CD14-positive monocyte (primary cell): ENCODE results near the gene PLD1. TPM values are rescaled to one million over a fixed set of nuclear protein-coding genes. Genes with fewer than 3 reads are reported as not detected.

ENCODE experiments used
- DNase-seq, 3 donors: peaks; one replicate each; pipeline ENCODE4 v3.0.0-alpha.2; 2011 to 2022
- H2AFZ ChIP-seq: 2 replicates; pipeline ENCODE4 v1.6.0; 2012; ENCODE audit warnings: mild to moderate bottlenecking, low read depth, low read length, inconsistent platforms; ENCODE audit not compliant: insufficient read depth, poor library complexity, severe bottlenecking
- H3K27ac ChIP-seq, 2 donors: 1 replicate in 1 of 2; 2 replicates in 1 of 2; pipeline ENCODE4 v1.5.1; 2012 to 2013; ENCODE audit warnings: low read length in 2 of 2, control low read depth in 1 of 2, inconsistent platforms in 1 of 2, low read depth in 1 of 2, mild to moderate bottlenecking in 1 of 2
- H3K27me3 ChIP-seq, 2 donors: one replicate each; pipeline versions ENCODE4 v1.6.0 to v1.6.1; 2011 to 2013; ENCODE audit warnings: low read length in 2 of 2; ENCODE audit not compliant: control insufficient read depth in 2 of 2, insufficient read depth in 2 of 2
- H3K36me3 ChIP-seq, 2 donors: replicated peaks in 1 of 2; 1 replicate in 1 of 2; 2 replicates in 1 of 2; pipeline versions ENCODE4 v1.5.1 to v1.6.1; 2012 to 2013; ENCODE audit warnings: low read length in 2 of 2, control low read depth in 1 of 2, inconsistent platforms in 1 of 2, mild to moderate bottlenecking in 1 of 2; ENCODE audit not compliant: insufficient read depth in 2 of 2, control insufficient read depth in 1 of 2
- H3K4me1 ChIP-seq, 2 donors: 1 replicate in 1 of 2; 2 replicates in 1 of 2; pipeline versions ENCODE4 v1.5.1 to v1.6.1; 2012 to 2013; ENCODE audit warnings: low read length in 2 of 2, control low read depth in 1 of 2, inconsistent platforms in 1 of 2, mild to moderate bottlenecking in 1 of 2, moderate library complexity in 1 of 2; ENCODE audit not compliant: insufficient read depth in 2 of 2, control insufficient read depth in 1 of 2
- H3K4me2 ChIP-seq: replicated peaks from 2 replicates; pipeline ENCODE3; 2012; ENCODE audit warnings: low read length, moderate library complexity, mild to moderate bottlenecking; ENCODE audit not compliant: poor library complexity, severe bottlenecking; ENCODE audit errors: extremely low read depth
- H3K4me3 ChIP-seq, 3 experiments: fragments of 200-600 bp in 1 of 3; sonication (generic) in 1 of 3; replicated peaks in 1 of 3; 1 replicate in 2 of 3; 2 replicates in 1 of 3; pipeline ENCODE4 v1.5.1; 2011 to 2013; ENCODE audit warnings: low read length in 3 of 3, mild to moderate bottlenecking in 3 of 3, control low read depth in 2 of 3, low read depth in 2 of 3, inconsistent platforms in 1 of 3, moderate library complexity in 1 of 3
- H3K79me2 ChIP-seq: 2 replicates; pipeline ENCODE4 v1.6.0; 2012; ENCODE audit warnings: mild to moderate bottlenecking, control low read depth, inconsistent platforms, low read length, moderate library complexity; ENCODE audit not compliant: insufficient read depth
- H3K9ac ChIP-seq: 2 replicates; pipeline ENCODE4 v1.6.0; 2017; ENCODE audit warnings: low read length, mild to moderate bottlenecking; ENCODE audit not compliant: insufficient read depth, poor library complexity, severe bottlenecking
- H3K9me3 ChIP-seq, 2 donors: replicated peaks in 1 of 2; 1 replicate in 1 of 2; 2 replicates in 1 of 2; pipeline versions ENCODE4 v1.5.1 to v1.6.1; 2012 to 2013; ENCODE audit warnings: low read length in 2 of 2, control low read depth in 1 of 2; ENCODE audit not compliant: control insufficient read depth in 1 of 2, insufficient read depth in 1 of 2
- H4K20me1 ChIP-seq: 2 replicates; pipeline ENCODE4 v1.6.0; 2012; ENCODE audit warnings: mild to moderate bottlenecking, low read length, control low read depth, moderate library complexity; ENCODE audit not compliant: insufficient read depth
- H3K27ac Mint-ChIP-seq, 7 donors: one replicate each; pipeline ENCODE4 v1.8.0; 2020; ENCODE audit warnings: mild to moderate bottlenecking in 7 of 7, mixed read lengths in 7 of 7, moderate library complexity in 6 of 7, inconsistent platforms in 2 of 7
- H3K27me3 Mint-ChIP-seq, 3 donors: one replicate each; pipeline ENCODE4 v1.8.0; 2021 to 2022; ENCODE audit warnings: low read depth in 3 of 3, mild to moderate bottlenecking in 3 of 3, mixed read lengths in 3 of 3, moderate library complexity in 3 of 3, inconsistent platforms in 1 of 3
- H3K36me3 Mint-ChIP-seq, 2 donors: one replicate each; pipeline ENCODE4 v1.8.0; 2020; ENCODE audit warnings: mixed read lengths in 2 of 2, inconsistent platforms in 1 of 2, mild to moderate bottlenecking in 1 of 2
- H3K4me1 Mint-ChIP-seq: one replicate; pipeline ENCODE4 v1.8.0; 2020; ENCODE audit warnings: mild to moderate bottlenecking, mixed read lengths
- H3K4me3 Mint-ChIP-seq, 2 donors: one replicate each; pipeline ENCODE4 v1.8.0; 2020; ENCODE audit warnings: mild to moderate bottlenecking in 2 of 2, mixed read lengths in 2 of 2, moderate library complexity in 1 of 2
- H3K9me3 Mint-ChIP-seq, 7 donors: one replicate each; pipeline ENCODE4 v1.8.0; 2020 to 2022; ENCODE audit warnings: mixed read lengths in 7 of 7, mild to moderate bottlenecking in 6 of 7, moderate library complexity in 6 of 7, inconsistent platforms in 2 of 7
- WGBS: methylation state at CpG from one replicate; pipeline ENCODE4 v1.1.5; 2013; ENCODE audit warnings: missing lambda C conversion rate; ENCODE audit not compliant: insufficient coverage; 5-methylcytosine and 5-hydroxymethylcytosine counted together
- intact Hi-C, 2 donors: fragments of 100-400 bp; cut with micrococcal nuclease; formaldehyde crosslinking; loops; one replicate each; pipeline versions ENCODE4 v1.15.0 to v1.15.1; 2023
- polyA plus RNA-seq, 3 donors: library from polyadenylated mRNA; depleted of rRNA in 1 of 3; unstranded in 2 of 3; stranded (reverse) in 1 of 3; fragments of 300-500 nt in 2 of 3; fragments of >200 nt in 1 of 3; fragmentation: Illumina TruSeq in 2 of 3; gene quantifications; 1 replicate in 2 of 3; 2 replicates in 1 of 3; pipeline ENCODE4 v1.2.3, GENCODE V29; 2012 to 2021
- TF ChIP-seq, protein P1 (sequence below): fragments of 200-600 bp; IDR thresholded peaks from one replicate; pipeline ENCODE4 v1.8.0; 2022; ENCODE audit warnings: antibody characterized with exemption, mild to moderate bottlenecking

PLD1 gene
- polyA plus RNA-seq, 3 donors = 5.1 to 7.9 (median 5.8) TPM

DNA sequence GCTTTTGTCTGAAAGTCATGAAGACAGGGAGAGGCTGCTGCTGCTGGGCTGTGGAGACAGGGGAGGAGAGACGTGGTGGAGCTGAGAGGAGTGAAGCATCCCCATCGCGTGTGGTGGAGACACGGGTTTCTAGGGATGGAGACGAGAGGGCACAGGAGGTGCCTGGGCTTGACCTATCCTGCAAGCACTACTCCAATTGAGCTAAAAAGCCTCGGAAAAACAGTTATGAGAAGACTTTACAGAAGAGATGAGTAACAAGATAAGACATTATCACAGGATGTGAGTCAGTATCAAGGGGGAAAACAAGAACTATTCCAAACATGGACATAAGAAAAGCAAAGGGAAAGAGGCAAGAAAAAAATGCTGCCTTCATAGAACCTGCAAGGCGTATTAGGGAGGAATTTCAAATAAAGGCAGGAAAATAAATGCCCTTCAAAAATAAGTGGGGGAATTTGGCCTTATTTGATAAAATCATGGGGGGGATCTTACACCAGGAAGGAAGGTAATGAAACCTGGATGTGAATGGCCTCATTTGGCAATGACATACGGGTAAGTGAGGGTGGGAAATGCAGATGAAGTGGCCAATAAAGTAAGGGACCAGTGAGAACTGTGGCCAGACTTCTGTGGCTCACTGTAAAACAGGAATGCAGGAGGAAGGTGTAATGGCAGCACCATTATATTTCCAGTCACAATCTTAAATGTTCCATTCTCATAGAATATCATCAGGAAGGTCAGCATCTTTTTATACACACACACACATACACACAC, 97.9 kb downstream of the PLD1 start:
- Histone ChIP-seq H3K79me2 (no peaks in the 10 kb centered on the region), H3K4me2 (no peak overlapping the region), H3K4me1 (no peaks in the 10 kb centered on the region), H3K4me3 (no peak overlapping the region), H3K27ac (no peak overlapping the region), H2AFZ (no peak overlapping the region), H4K20me1 (no peaks in the 10 kb centered on the region), H3K27me3 (no peaks in the 10 kb centered on the region), H3K9ac (no peak overlapping the region), H3K9me3 (no peaks in the 10 kb centered on the region), H3K36me3 (peaks cover 39 to 76% of the 10 kb centered on the region in 2 donors)
- 92% methylated on average over 2 of the region's 8 CpGs for WGBS
- TF ChIP-seq, protein P1, sequence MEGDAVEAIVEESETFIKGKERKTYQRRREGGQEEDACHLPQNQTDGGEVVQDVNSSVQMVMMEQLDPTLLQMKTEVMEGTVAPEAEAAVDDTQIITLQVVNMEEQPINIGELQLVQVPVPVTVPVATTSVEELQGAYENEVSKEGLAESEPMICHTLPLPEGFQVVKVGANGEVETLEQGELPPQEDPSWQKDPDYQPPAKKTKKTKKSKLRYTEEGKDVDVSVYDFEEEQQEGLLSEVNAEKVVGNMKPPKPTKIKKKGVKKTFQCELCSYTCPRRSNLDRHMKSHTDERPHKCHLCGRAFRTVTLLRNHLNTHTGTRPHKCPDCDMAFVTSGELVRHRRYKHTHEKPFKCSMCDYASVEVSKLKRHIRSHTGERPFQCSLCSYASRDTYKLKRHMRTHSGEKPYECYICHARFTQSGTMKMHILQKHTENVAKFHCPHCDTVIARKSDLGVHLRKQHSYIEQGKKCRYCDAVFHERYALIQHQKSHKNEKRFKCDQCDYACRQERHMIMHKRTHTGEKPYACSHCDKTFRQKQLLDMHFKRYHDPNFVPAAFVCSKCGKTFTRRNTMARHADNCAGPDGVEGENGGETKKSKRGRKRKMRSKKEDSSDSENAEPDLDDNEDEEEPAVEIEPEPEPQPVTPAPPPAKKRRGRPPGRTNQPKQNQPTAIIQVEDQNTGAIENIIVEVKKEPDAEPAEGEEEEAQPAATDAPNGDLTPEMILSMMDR = no peak
- Mint-ChIP-seq H3K4me3 (no peak overlapping the region), H3K27me3 (no peaks in the 10 kb centered on the region), H3K9me3 (peaks cover 2 to 14% (median 6%) of the 10 kb centered on the region in 7 donors), H3K36me3 (peaks cover 65 to 74% of the 10 kb centered on the region in 2 donors), H3K4me1 (no peaks in the 10 kb centered on the region), H3K27ac (peak overlapping the region in 1 of 7 donors; percentile 52)
- intact Hi-C loops = no loop called here
- no peak for DNase-seq

DNA sequence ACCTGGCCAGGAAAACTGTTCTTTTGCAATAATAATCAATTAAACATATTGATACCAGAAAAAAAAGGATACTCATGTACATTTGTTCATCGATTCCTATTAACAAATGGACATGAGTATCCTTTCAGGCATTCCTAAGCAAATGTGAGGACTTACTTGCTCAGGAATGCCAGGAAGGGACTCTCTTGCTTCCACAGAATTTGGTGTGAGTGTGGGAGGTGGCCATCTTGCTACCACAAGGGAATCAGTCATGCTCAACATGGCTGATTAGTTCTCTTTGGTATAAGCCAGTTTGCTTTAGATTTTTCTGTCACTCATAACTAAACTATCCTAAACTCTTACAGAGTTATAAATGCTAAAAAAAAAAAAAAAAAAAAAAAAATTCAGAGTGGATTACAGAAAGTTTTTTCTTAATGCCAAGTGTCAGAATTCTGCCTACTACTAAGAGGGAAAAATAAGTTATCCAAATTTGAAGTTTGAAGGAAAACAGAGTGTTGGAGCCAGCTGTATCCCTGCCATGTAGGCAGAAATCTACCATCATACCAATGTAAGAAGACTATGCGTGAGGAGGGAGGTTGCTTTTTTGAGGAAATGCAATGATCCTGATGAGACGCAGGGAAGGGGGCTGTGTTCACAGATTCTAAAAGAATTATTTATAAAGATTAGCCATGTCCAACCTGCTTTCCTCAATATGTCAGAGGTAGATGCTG, 98.7 kb downstream of the PLD1 start:
- Histone ChIP-seq H3K27ac (no peak overlapping the region), H3K4me2 (no peak overlapping the region), H3K36me3 (peaks cover 39 to 74% of the 10 kb centered on the region in 2 donors), H3K79me2 (no peaks in the 10 kb centered on the region), H3K27me3 (no peaks in the 10 kb centered on the region), H2AFZ (no peak overlapping the region), H4K20me1 (no peaks in the 10 kb centered on the region), H3K4me1 (no peaks in the 10 kb centered on the region), H3K4me3 (no peak overlapping the region), H3K9me3 (no peaks in the 10 kb centered on the region), H3K9ac (no peak overlapping the region)
- no peak for DNase-seq
- no CpG with 5 or more reads among the region's 3 CpGs for WGBS
- intact Hi-C loops = no loop called here
- H3K4me1 Mint-ChIP-seq = no peaks in the 10 kb centered on the region
- no peaks in the 10 kb centered on the region for H3K27me3 Mint-ChIP-seq
- H3K9me3 Mint-ChIP-seq = peaks cover 2 to 9% (median 6%) of the 10 kb centered on the region in 7 donors
- peak overlapping the region in 1 of 7 donors; percentile 17 for H3K27ac Mint-ChIP-seq
- TF ChIP-seq, protein P1 = no peak
- H3K36me3 Mint-ChIP-seq = peaks cover 65 to 77% of the 10 kb centered on the region in 2 donors
- no peak overlapping the region for H3K4me3 Mint-ChIP-seq
